Stimulated activated CD8-positive, alpha-beta memory T cell treated with anti-CD3 and anti-CD28 coated beads, Interleukin-2, amount 100 ng/mL, for 1 hour (primary cell): ENCODE data around the gene COL4A6.

Source experiments
- DNase-seq, 2 donors: peaks; one replicate each; pipeline ENCODE4 v3.0.0-alpha.2; 2020; ENCODE audit warnings: low read depth in 2 of 2

COL4A6 gene

GRCh38 chrX:108216919-108217571 is 221.2 kb downstream of the COL4A6 start:
- no peak for DNase-seq

- no peak for DNase-seq
These were observed 221.8 kb downstream of the COL4A6 start for GRCh38 chrX:108216405-108216804.

- no peak for DNase-seq
These were observed 226.9 kb downstream of the COL4A6 start for GRCh38 chrX:108211301-108211700.

GRCh38 chrX:108209006-108209554 is 229.1 kb downstream of the COL4A6 start:
- no peak for DNase-seq

- no peak for DNase-seq
These were observed 234.7 kb downstream of the COL4A6 start for GRCh38 chrX:108203540-108203939.

GRCh38 chrX:108199691-108200090 is 238.5 kb downstream of the COL4A6 start:
- DNase-seq = no peak

- no peak for DNase-seq
These were observed 239.2 kb downstream of the COL4A6 start for GRCh38 chrX:108199041-108199440.

GRCh38 chrX:108198420-108198819 is 239.8 kb downstream of the COL4A6 start:
- no peak for DNase-seq

GRCh38 chrX:108186811-108187210 is 251.4 kb downstream of the COL4A6 start:
- no peak for DNase-seq

GRCh38 chrX:108178143-108178498 is 260.1 kb downstream of the COL4A6 start:
- DNase-seq = no peak

- DNase-seq = no peak
These were observed 260.7 kb downstream of the COL4A6 start for GRCh38 chrX:108177351-108178142.

GRCh38 chrX:108173874-108174273 is 264.3 kb downstream of the COL4A6 start:
- DNase-seq = no peak

- DNase-seq = no peak
These were observed 266.6 kb downstream of the COL4A6 start for GRCh38 chrX:108171671-108172070.

- no peak for DNase-seq
These were observed 268.5 kb downstream of the COL4A6 start for GRCh38 chrX:108169768-108170167.

- no peak for DNase-seq
These were observed 269.1 kb downstream of the COL4A6 start for GRCh38 chrX:108168961-108169740.

- no peak for DNase-seq
These were observed 270.9 kb downstream of the COL4A6 start for GRCh38 chrX:108167211-108167872.

- no peak for DNase-seq
These were observed 272.7 kb downstream of the COL4A6 start for GRCh38 chrX:108165383-108166111.

GRCh38 chrX:108163333-108164082 is 274.7 kb downstream of the COL4A6 start:
- no peak for DNase-seq

- DNase-seq = no peak
These were observed 276.0 kb downstream of the COL4A6 start for GRCh38 chrX:108162265-108162664.

- DNase-seq = no peak
These were observed 277.9 kb downstream of the COL4A6 start for GRCh38 chrX:108160309-108160708.
